Thyroid gland (tissue), 4 donors: Measurements from ENCODE around the gene RBL2.

Source experiments
- POLR2A ChIP-seq, 2 donors: fragments of 450-650 bp; IDR thresholded peaks; one replicate each; pipeline ENCODE4 v1.6.1; 2017; ENCODE audit warnings: antibody characterized with exemption in 2 of 2, mild to moderate bottlenecking in 2 of 2, moderate library complexity in 1 of 2
- TF ChIP-seq, protein P1 (sequence below), 6 experiments: fragments of 200-600 bp in 3 of 6; fragments of 450-650 bp in 3 of 6; sonication (generic) in 3 of 6; IDR thresholded peaks; one replicate each; pipeline ENCODE4 v1.5.1; 2016 to 2019; ENCODE audit warnings: antibody characterized with exemption in 6 of 6, mild to moderate bottlenecking in 2 of 6, inconsistent platforms in 1 of 6, moderate library complexity in 1 of 6

DNA sequence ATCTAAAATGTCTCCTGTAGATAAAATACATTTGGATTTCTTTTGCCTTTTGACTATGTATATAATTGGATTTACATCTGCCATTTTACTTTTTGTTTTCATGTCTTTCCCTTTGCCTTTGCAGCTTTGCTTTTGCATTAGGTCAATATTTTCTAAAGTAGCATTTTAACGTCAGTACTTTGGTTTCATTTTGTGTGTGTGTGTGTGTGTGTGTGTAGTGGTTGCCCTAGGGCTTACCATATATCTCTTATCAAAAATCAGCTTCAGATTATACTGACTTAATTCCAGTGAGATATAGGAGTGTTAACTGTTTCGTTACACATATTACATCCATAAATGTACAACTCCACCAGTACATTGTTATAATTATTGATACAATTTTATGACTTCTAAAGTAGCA lies 42.6 kb downstream of the RBL2 start:
- no peak for TF ChIP-seq POLR2A (IDR thresholded peaks at IDR 0.05)
- TF ChIP-seq, protein P1, sequence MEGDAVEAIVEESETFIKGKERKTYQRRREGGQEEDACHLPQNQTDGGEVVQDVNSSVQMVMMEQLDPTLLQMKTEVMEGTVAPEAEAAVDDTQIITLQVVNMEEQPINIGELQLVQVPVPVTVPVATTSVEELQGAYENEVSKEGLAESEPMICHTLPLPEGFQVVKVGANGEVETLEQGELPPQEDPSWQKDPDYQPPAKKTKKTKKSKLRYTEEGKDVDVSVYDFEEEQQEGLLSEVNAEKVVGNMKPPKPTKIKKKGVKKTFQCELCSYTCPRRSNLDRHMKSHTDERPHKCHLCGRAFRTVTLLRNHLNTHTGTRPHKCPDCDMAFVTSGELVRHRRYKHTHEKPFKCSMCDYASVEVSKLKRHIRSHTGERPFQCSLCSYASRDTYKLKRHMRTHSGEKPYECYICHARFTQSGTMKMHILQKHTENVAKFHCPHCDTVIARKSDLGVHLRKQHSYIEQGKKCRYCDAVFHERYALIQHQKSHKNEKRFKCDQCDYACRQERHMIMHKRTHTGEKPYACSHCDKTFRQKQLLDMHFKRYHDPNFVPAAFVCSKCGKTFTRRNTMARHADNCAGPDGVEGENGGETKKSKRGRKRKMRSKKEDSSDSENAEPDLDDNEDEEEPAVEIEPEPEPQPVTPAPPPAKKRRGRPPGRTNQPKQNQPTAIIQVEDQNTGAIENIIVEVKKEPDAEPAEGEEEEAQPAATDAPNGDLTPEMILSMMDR (IDR thresholded peaks at IDR 0.05): no peak
